Measurements from ENCODE around the gene ARHGEF19.
"Not testable (repeated sequence)": the region's sequence is repeated elsewhere in the genome, so short reads cannot be mapped to it uniquely, and the experiment has no call there.

Gene ARHGEF19

DNA sequence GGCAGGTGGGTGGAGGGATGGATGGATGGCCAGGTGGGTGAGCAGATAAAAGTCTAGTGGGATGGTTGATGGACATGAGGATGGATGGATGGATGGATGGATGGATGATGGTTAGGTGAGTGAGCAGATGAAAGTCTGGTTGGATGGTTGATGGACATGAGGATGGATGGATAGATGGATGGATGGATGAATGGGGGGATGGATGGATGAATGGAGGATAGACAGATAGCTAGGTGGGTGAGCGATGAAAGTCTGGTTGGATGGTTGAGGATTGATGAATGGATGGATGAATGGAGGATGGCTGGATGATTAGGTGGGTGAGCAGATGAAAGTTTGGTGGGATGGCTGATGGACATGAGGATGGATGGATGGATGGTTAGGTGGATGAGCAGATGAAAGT is 9.0 kb upstream of the ARHGEF19 start:
- no peak for DNase-seq (ENCODE audit: low read depth in 2 of 2)

DNA sequence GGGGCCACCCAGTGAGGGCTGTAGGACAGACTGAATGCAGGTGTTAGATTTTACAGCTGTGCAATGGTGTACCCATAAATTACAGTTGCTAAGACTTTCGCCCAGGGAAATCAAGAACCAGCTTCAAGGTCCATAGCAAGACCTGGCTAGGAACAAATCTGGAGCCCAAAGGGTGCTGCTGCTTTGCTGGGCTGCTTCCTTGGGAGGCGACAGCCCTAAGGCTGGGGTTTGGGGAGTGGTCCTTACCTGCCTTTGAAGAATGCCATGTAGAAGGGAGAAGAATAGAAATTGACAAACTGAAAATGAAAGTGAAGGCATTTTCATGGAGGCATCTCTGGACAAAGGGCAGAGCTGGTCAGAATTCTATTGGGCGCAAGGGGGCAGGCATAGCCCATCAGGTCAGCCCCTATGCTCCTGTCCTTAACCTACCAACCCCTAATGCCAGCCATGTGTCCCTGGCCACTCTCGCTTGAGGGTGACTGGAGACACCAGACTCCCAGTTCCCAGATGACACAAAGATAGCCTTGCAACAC is 7.6 kb upstream of the ARHGEF19 start:
- no peak for DNase-seq (ENCODE audit: low read depth in 2 of 2)

DNA sequence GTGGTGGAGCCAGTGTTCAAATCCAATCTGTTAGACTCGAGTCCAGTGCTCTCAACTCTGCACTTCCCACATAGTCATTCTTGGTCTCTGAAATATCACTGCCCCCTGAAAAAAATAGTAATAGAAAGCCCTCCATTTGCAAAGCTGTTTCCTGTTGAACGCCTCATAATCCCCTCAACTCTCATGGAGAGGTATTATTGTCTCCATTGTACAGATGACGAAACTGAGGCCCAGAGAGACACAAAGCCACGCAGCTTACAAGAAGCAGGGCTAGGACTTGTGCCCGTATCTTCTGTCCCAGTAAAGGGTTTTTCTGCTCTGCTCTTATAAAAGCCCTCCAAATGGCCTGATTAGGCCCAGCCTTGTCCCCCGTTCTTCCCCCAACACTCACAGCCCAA is 6.2 kb upstream of the ARHGEF19 start:
- no peak for DNase-seq (ENCODE audit: low read depth in 2 of 2)

DNA sequence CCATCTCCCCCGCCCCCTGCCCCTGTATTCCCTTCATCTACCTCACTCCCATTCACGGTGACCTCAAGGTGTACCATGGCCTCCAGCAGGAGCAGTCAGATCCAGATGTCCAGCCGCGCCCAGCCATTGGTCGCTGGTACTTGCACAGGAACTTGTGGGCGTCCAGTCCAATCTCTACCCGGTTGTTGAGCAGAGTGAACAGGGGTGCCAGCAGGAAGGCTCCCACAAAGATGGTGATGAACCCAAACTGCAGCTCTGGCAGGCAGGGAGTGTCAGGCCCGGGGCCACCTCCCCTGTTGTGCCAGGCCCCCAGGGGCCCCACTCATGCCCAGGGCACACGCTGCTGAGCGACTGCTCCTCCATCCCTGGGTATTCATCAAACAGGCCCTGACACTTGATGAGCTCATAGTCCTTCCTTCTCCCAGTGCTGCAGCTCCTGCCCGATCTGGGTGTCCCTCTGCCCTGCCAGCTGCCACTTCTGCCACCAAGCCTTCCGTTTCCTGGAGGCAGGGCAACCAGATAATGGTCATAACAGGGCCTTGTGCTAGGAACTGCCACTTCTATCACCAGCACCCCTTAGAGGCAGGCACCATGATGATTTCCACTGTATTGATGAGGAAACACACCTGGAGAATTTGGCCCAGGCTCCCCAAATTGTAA is 5.7 kb upstream of the ARHGEF19 start:
- DNase-seq (ENCODE audit: low read depth in 2 of 2), result no peak

DNA sequence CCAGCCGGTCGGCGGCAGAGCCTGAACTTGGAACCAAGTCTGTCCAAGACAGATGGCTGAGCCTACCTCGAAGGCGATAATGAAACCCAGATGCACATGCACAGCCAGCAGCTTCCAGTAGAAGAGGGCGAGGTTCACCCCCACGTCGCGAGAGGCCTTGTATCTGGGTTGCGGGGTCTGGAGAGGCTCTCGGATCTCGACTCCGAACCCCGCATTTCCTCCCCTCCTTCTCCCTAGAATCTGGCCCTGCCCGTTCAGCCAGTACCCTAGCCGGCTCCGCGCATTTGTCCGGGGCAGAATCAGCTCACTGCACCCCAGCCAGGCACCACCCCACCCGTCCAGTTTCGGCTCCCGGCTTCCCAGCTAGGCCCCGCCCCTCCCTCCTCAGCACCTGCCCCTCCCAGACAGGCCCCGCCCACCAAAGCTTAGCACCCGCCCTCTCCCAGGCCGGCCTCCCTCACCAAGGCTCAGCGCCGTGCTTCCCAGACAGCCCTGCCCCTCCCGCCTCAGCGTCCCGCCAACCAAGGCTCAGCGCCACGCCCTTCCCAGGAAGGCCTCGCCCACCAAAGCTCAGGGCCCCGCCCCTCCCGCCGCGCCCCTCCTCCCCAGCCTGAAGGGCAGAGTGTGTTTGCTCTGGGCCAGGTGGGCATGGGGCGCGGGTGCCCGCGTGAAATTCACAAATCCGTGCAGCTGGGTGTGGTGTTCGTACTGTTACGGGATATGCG is 4.8 kb upstream of the ARHGEF19 start:
- DNase-seq (ENCODE audit: low read depth in 2 of 2), result peak; percentile 90 to 91

DNA sequence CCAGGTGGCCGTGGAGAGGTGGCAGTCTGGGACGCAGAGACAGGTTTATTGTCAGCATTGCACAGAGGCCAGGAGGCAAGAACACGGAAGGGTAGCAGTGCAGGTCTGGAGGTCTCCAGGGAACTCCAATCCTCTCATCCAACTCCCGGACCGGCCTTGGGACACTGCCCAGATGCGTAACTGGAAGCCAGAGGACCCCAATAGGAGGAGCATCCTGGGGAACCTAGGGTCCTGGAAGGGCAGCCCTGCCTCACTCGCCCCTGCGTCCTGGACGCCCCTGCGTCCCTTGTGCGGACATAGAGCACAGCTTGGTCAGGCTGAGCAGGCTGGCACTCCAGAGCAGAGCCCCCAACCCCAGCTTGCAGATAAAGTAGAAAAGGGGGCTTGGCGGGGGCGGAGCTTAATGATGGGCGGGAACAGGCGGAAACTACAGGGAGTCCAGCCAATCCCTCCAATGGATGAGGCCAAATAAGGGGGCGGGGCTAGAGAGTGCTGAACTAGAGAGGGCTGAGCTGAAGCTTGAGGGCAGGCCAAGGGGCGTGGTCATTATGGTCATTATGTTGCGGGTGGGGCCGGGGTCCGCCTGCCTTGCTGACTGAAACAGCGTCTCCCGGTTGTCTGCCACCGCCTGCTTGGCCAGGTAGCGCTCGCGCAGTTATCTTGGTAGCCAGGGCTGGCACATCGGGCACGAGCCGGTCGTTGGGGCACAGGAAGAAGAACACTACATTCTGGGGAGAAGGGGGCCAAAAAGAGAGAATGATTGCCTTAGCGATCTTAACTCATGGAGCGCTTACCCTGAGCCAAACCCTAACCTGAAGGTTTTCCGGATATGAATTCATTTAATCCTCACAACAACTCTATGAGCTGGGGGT is 3.7 kb upstream of the ARHGEF19 start:
- DNase-seq (ENCODE audit: low read depth in 2 of 2), result peak; percentile 23 to 24

DNA sequence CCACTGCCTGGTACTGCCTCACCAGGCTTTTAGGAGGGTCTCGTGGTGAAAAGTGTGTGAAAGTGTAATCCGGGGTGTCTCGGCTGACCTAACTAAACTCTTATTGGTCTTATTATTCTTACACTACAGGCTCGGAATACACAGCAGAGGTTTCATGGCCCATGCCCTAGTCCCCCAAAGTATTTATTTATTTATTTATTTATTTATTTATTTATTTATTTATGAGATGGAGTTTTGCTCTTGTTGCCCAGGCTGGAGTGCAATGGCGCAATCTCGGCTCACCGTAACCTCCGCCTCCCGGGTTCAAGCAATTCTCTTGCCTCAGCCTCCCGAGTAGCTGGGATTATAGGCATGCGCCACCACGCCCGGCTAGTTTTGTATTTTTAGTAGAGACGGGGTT is 2.8 kb upstream of the ARHGEF19 start:
- not testable (repeated sequence) for DNase-seq (ENCODE audit: low read depth in 2 of 2)

DNA sequence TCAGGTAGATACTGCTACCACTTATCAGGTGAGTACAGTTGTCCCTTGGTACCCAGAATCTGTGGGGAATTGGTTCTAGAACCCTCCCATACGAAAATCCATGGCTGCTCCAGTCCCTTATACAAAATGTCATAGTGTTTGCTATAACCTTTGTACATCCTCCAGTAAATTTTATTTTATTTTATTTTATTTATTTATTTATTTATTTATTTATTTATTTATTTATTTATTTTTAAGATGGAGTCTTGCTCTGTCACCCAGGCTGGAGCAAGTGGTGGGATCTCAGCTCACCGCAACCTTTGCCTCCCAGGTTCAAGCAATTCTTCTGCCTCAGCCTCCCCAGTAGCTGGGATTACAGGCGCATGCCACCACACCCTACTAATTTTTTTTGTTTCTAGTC is 1.1 kb upstream of the ARHGEF19 start:
- DNase-seq (ENCODE audit: low read depth in 2 of 2), result not testable (repeated sequence)

DNA sequence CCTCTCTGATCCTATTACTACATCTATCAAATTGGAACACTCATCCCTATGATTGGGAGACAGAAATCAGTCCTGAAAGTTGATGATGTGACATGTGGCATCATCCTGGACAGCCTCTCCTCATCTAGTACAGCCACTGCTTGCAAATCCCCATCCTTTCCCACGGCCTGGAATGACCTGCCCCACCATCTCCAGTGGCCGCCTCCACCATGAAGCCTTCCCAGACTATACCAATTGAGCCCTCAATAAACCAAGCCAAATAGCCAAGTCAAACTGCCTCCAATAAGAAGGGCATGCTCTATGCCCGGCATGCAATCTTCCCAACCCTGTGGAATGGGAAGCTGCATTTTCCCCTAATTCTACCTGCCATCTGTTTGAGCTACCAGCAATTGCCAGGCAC is 561 bp upstream of the ARHGEF19 start:
- DNase-seq (ENCODE audit: low read depth in 2 of 2), result no peak

DNA sequence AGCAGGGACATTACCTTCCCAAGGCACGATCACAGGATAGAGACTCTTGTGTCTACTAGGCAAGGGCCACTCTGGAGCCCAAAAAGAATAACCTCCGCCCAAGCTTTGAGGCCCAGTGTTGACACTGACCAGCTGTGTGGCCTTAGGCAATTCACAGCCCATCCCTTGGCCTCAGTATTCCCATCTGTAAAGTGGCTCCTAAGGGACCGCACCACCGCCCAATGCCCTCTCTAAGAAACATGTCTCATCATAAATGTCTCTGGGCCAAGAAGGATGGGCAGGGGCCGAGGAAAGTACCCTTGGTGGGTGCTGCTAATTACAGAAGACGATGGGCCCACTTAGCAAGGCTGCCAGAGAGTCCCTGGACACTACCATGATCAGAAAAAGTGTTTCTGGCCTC is 628 bp downstream of the ARHGEF19 start:
- no peak for DNase-seq (ENCODE audit: low read depth in 2 of 2)

DNA sequence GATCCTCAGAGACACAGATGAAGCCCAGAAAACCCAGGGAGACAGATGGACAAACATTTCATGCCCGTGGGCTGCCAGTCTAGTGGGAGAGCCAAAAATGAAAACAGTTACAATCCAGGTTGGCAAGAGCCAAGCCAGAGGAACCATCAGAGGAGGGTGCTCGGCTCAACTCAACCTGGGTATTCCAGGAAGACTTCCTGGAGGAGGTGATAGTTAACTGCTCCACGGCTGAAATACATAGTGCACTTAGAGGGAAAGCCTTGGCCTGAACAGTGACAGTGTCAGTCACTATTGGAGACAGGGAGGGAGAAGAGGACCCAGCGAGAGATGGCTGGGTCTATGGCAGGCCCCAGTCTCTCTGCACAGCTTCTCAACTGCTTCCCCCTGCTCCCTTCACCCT is 1.9 kb downstream of the ARHGEF19 start:
- no peak for DNase-seq (ENCODE audit: low read depth in 2 of 2)

DNA sequence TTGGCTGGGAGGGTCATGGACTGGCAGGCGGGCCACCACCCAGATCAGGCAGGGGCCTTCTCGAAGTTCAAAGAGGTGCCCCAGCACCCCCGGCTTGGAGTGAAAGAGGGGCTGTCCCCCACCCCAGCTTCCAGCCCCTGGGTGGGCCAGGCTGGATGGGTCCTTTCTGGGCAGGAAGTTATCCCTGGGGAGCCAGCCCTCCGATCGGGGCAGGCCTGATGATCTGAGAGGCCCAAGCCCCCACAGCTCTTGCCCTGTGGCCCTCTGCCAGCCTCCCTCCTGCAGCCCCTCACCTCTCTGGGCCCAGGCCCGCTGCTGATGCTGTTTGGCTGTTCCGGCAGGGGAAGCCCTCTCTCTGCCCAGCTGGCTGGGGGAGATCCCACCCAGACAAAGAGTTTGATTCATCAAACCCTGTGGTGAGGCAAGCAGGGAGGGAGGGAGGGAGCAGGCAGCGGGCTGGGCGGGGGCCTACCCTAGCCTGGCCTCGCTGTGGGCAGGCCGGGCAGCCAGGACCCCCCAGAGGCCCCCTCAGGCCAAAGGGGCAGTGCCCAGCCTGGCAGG is 2.5 kb downstream of the ARHGEF19 start:
- DNase-seq (ENCODE audit: low read depth in 2 of 2), result no peak

DNA sequence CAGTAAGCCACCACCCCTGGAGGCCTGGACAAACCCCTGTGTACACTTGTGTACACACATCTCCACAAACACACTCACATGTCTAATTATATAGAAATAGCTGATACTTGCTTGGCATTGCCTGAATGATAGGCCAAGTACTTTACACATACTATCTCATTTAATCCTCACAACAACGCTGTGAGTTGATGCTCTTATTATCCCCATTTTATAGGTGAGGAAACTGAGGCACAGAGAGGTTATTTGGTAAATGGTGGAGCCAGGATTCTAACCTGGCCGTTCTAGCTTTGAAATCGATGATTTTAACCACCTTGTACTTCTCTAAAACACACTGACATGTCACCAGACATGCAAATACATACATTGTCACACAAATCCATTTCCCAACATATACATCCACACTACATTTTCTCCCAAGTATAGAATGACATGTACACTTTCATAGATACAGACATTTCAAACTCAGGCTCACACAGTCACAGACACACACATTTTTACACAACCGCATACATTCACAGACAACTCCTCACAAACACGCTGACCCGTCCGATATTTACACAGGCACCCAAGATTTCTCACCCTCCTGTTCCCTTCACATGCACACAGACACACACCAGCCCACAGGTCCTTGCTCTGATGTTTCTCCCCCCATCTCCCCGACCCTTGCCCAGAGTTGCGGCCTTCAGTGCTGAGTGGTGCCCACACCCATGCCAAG is 3.2 kb downstream of the ARHGEF19 start:
- no peak for DNase-seq (ENCODE audit: low read depth in 2 of 2)

DNA sequence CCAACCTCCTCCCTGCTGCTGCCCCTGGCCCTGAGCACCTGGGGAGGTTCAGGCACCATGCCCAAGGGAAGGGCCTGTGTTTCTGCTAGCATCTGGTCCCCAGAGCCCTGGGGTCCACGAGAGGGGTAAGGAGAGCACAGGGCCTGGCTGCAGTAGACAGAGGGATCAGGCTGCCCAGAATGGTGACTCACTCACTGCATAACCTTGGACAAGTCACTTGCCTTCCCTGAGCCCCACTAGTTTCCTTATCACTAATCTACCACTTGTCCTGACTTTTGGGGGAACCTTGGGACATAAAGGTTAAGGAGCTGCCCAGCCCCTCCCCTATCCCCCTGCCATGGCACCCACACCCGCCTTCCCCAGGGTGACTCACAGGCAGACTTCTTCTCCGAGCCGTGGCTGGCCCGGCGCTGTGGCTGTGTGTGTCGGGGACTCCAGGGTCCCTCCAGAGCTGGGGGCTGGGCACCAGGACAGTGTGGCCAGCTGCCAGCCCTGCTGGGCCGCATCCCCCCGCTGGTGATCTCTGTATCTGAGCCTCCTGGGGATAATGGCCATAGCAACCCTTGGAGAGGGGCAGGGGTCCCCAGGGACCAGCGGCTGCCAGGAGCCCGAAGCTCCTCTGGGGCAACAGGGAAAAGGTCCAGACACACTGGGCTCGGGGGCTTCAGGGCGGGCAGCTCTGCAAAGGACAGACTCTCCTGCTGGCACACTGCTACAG is 4.0 kb downstream of the ARHGEF19 start:
- DNase-seq (ENCODE audit: low read depth in 2 of 2), result no peak

DNA sequence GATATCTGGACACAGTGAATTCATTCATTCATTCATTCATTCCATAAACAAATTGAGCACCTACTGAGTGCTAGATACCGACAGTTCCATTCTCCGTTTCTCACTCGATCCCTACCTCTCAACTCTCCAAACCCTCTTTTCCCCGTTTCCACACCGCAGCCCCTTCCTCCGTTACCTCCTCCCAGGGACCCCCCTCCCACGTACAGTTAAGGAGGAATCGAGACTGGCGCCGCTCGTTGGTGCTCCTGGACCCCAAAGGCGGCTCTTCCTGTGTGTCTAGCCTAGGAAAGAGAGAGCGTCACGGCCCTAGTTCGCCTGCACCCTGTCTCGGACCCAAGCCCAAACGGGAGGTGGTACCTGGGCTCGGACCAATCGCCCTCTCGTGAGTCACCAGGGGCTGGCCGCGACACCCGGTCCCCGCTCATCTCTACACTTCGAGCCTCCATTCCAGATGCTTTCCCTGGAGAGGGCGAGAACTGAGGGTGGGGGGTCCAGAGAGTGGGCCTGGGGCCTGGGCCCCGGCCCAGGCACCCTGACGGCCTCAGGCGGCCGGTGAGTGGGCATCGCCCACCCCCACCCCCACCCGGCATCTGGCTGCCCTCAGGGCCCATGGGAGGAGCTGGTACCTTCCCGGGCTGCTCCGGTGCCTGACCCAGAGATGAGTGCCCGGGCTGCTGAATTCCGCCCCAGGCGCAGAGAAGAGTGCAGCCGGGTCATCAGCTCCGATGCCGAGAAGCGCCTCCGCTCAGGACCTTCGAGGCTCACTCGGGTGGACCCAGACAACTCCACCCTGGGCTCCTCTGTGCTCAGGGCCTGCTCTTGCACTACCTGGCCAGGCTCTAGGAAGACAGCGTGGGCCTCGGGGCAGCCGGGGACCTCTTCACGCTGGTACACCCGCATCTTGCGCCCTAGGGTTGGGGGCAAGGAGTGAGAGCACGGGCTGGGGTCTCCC is 4.9 kb downstream of the ARHGEF19 start:
- no peak for DNase-seq (ENCODE audit: low read depth in 2 of 2)

DNA sequence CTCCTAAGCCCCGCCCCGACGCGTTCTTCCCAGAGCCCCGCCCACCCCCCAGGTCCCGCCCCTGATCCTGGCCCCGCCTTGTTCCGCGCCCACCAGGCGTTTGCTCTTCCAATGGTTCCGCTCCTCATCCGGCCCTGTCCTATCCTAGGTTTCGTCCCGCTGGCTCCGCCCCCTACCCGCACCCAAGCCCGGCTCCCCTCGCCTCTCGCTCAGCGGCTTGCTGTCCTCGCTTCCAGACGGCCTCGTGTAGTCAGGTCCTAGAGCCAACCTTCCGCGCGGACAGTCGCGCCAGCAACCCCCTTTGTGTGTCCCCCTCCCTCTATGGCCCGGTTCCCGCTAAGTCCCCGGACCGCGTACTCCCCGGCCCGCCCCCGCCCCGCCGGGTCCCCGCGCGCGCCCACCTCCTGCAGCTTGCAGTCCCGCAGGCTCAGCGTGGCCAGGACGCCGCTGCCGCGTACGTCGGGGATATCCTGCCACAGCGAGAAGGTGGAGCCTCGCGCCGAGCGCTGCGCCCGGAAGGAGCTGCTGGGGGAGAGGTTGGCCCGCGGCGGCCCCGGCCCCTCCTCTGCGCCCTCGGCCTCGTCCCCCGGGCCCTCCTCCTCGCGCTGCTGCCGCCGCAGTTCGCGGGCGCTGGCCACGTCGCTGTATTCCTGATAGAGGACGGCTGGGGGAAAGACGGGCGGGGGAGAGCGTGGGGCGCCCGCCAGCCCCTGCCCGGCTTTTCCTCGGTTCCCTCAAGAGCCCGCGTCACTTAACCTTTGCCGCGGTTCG is 5.7 kb downstream of the ARHGEF19 start:
- DNase-seq (ENCODE audit: low read depth in 2 of 2), result peak; percentile 95

DNA sequence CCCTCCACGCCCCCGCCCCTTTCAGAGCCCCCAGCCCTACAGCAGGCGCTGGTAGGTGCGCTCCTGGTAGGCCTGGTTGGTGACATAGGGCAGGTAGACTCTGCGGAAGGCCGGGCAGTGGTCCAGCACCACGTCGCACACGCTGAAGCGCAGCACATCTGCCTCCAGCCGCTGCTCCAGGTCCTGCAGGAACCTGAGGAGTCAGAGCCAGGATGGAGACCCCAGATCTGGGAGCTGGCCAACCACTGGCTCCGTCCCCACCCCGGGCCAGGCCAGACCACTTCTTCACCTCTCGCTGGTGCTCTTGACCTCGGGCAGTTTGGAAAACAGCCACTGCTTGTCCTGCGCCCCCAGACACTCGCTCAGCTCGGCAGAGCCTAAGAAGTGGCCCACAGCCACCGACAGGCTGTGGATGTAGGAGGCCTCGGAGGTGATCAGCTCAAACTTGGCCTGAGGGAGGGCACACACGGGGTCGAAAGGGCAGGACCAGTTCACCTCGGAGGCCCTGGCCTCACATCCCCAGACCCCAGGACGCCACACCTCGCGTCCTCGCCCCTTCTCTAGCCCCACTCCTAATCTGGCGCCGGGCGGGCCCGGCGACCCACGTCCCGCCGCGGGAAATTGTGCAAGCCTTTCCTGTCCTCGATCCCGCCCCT is 6.4 kb downstream of the ARHGEF19 start:
- DNase-seq (ENCODE audit: low read depth in 2 of 2), result no peak

DNA sequence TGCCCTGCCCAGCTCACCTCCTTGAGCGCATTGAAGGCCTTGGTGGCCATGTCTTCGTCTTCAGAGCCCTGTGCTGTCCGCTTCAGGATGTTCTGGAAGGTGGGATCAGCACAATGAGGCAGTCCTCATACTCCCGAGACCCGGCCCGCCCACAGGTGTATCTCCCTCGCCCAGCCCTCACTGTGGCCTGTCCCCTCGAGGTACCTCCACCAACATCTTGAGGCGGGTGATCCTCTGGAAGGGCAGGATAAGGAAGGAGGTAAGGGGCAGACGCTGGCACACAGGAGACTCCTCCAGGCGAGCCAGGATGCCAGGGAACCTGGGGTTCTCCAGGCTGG is 7.1 kb downstream of the ARHGEF19 start:
- no peak for DNase-seq (ENCODE audit: low read depth in 2 of 2)
